ENCODE results near the gene SDK2.

- TF ChIP-seq CTCF (IDR thresholded peaks at IDR 0.05; ENCODE audit: insufficient read depth, low read length) = no peak
- no peak for TF ChIP-seq POLR2AphosphoS5 (IDR thresholded peaks at IDR 0.05; ENCODE audit: low read depth)
- no peak for TF ChIP-seq GABPA (IDR thresholded peaks at IDR 0.05; ENCODE audit: low read depth)
Observed at GRCh38 chr17:73640691-73641090, 3.6 kb downstream of the SDK2 start.
